HepG2 (cell line): ENCODE measurements around the gene RRM2.

Experiments used
- CTCF ChIP-seq: sonication (generic); formaldehyde crosslinking; IDR thresholded peaks from 2 replicates; pipeline ENCODE4 v1.5.0; 2020; ENCODE audit warnings: mild to moderate bottlenecking, missing genetic modification reagents, moderate library complexity
- HES4 ChIP-seq: sonication (generic); formaldehyde crosslinking; IDR thresholded peaks from 2 replicates; pipeline ENCODE4 v1.9.0; 2021; ENCODE audit warnings: mild to moderate bottlenecking, missing genetic modification reagents, borderline replicate concordance
- POLR2AphosphoS5 ChIP-seq: IDR thresholded peaks from 2 replicates; pipeline ENCODE4 v1.6.1; 2012; ENCODE audit warnings: low read depth, low read length

- TF ChIP-seq HES4 (no peak), POLR2AphosphoS5 (no peak), CTCF (no peak)
These were observed 42.1 kb downstream of the RRM2 start for GRCh38 chr2:10164601-10165000.
